Thyroid gland (tissue), 4 donors: ENCODE measurements around the gene PRKCH. TPM values are rescaled to one million over a fixed set of nuclear protein-coding genes. Genes with fewer than 3 reads are reported as not detected.

Experiments
- DNase-seq, 2 donors: peaks; one replicate each; pipeline ENCODE4 v3.0.0-alpha.2; 2019
- H3K27ac ChIP-seq, 3 donors: fragments of 200-600 bp; sonication (generic); 1 replicate in 2 of 3; 2 replicates in 1 of 3; pipeline ENCODE4 v1.5.1; 2016 to 2019; ENCODE audit warnings: mild to moderate bottlenecking in 1 of 3, moderate library complexity in 1 of 3
- H3K27me3 ChIP-seq: fragments of 200-600 bp; sonication (generic); one replicate; pipeline ENCODE4 v1.5.1; 2019
- H3K36me3 ChIP-seq, 2 donors: fragments of 200-600 bp; sonication (generic); one replicate each; pipeline ENCODE4 v1.5.1; 2016 to 2019
- H3K4me1 ChIP-seq, 2 donors: fragments of 200-600 bp; sonication (generic); one replicate each; pipeline ENCODE4 v1.5.1; 2017 to 2019
- H3K4me3 ChIP-seq, 3 donors: fragments of 200-600 bp; sonication (generic); replicated peaks in 1 of 3; 1 replicate in 2 of 3; 2 replicates in 1 of 3; pipeline ENCODE4 v1.5.1; 2016; ENCODE audit warnings: mild to moderate bottlenecking in 1 of 3
- H3K9me3 ChIP-seq: fragments of 200-600 bp; sonication (generic); one replicate; pipeline ENCODE4 v1.5.1; 2017
- CTCF ChIP-seq, 6 experiments: fragments of 200-600 bp in 3 of 6; fragments of 450-650 bp in 3 of 6; sonication (generic) in 3 of 6; IDR thresholded peaks; one replicate each; pipeline ENCODE4 v1.5.1; 2016 to 2019; ENCODE audit warnings: antibody characterized with exemption in 6 of 6, mild to moderate bottlenecking in 2 of 6, inconsistent platforms in 1 of 6, moderate library complexity in 1 of 6
- POLR2A ChIP-seq, 2 donors: fragments of 450-650 bp; IDR thresholded peaks; one replicate each; pipeline ENCODE4 v1.6.1; 2017; ENCODE audit warnings: antibody characterized with exemption in 2 of 2, mild to moderate bottlenecking in 2 of 2, moderate library complexity in 1 of 2
- WGBS, 2 donors: methylation state at CpG; one replicate each; pipeline ENCODE4 v1.1.5; 2017; 5-methylcytosine and 5-hydroxymethylcytosine counted together
- intact Hi-C: fragments of 100-400 bp; cut with DNase I; formaldehyde crosslinking; loops from one replicate; pipeline ENCODE4 v1.15.1; 2023
- total RNA-seq, 4 donors: library from RNA; depleted of rRNA; stranded (reverse); fragments of >200 nt; gene quantifications; one replicate each; pipeline ENCODE4 v1.2.3, GENCODE V29; 2016

Gene PRKCH
- total RNA-seq, 4 donors from 2014 or later: 34.0 to 68.7 (median 49.8) TPM

- DNase-seq: no peak
- H3K27me3 ChIP-seq: no peaks in the 10 kb centered on the region
- intact Hi-C loops: no loop called here
Observed at GRCh38 chr14:61557854-61558253, 236.5 kb downstream of the PRKCH start.

DNA sequence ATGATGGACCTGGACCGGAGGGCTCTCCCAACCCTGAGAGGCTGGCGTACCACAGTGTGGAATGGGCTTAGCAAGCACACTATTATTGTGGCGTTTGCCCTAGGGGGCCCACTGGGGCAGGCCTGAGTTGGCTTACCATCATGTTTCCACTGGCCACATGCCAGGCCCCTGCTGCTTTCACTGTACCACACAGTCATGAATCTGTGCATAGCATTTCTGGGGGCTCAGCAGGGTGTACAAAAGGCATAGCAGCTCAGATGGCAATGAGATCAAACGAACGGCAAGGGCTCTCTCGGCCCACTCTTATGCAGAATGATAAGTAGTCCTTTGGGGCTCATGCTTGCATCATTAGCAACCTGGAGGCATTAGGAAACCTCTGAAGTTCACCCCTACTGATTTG, 236.9 kb downstream of the PRKCH start:
- H3K4me1 ChIP-seq: peaks cover 45 to 67% of the 10 kb centered on the region in 2 donors
- no peaks in the 10 kb centered on the region for H3K9me3 ChIP-seq
- no peaks in the 10 kb centered on the region for H3K36me3 ChIP-seq
- H3K27me3 ChIP-seq: no peaks in the 10 kb centered on the region
- H3K27ac ChIP-seq: no peak overlapping the region
- intact Hi-C loops: no loop called here
- WGBS, 2 donors: 66 to 81% methylated on average over 6 of the region's 6 CpGs
- no peak overlapping the region for H3K4me3 ChIP-seq
- no peak for TF ChIP-seq POLR2A (IDR thresholded peaks at IDR 0.05)
- no peak for TF ChIP-seq CTCF (IDR thresholded peaks at IDR 0.05)
- no peak for DNase-seq

More at GRCh38 chr14:61557854-61558253, 236.5 kb downstream of the PRKCH start:
- H3K9me3 ChIP-seq: no peaks in the 10 kb centered on the region
- H3K36me3 ChIP-seq: no peaks in the 10 kb centered on the region
- H3K27ac ChIP-seq: no peak overlapping the region
- 95 to 96% methylated on average over 5 of the region's 5 CpGs for WGBS, 2 donors
- H3K4me3 ChIP-seq: no peak overlapping the region
- TF ChIP-seq CTCF (IDR thresholded peaks at IDR 0.05) (no peak), POLR2A (IDR thresholded peaks at IDR 0.05) (no peak)
- H3K4me1 ChIP-seq: peaks cover 41 to 67% of the 10 kb centered on the region in 2 donors

GRCh38 chr14:61559641-61560201, 238.3 kb downstream of the PRKCH start:
- Histone ChIP-seq H3K9me3 (no peaks in the 10 kb centered on the region), H3K27me3 (no peaks in the 10 kb centered on the region), H3K36me3 (no peaks in the 10 kb centered on the region), H3K4me3 (no peak overlapping the region), H3K27ac (peak overlapping the region; percentile 4 to 98 (median 91)), H3K4me1 (peaks cover 48 to 67% of the 10 kb centered on the region in 2 donors)
- DNase-seq: no peak
- intact Hi-C loops: no loop called here
- WGBS, 2 donors: 85 to 88% methylated on average over 14 of the region's 14 CpGs
- TF ChIP-seq POLR2A (IDR thresholded peaks at IDR 0.05) (no peak), CTCF (IDR thresholded peaks at IDR 0.05) (no peak)

- intact Hi-C loops: no loop called here
- H3K4me3 ChIP-seq: no peak overlapping the region
- no peaks in the 10 kb centered on the region for H3K36me3 ChIP-seq
- 54 to 61% methylated on average over 5 of the region's 5 CpGs for WGBS, 2 donors
- H3K27me3 ChIP-seq: no peaks in the 10 kb centered on the region
- peak overlapping the region; percentile 4 to 98 (median 91) for H3K27ac ChIP-seq
- no peak for DNase-seq
- H3K9me3 ChIP-seq: no peaks in the 10 kb centered on the region
- TF ChIP-seq CTCF (IDR thresholded peaks at IDR 0.05) (no peak), POLR2A (IDR thresholded peaks at IDR 0.05) (no peak)
- H3K4me1 ChIP-seq: peaks cover 51 to 69% of the 10 kb centered on the region in 2 donors
Observed at GRCh38 chr14:61560323-61560722, 238.9 kb downstream of the PRKCH start.

- intact Hi-C loops: no loop called here
- DNase-seq: no peak
- WGBS, 2 donors: 53 to 67% methylated on average over 3 of the region's 3 CpGs
- Histone ChIP-seq H3K27me3 (no peaks in the 10 kb centered on the region), H3K4me3 (no peak overlapping the region), H3K27ac (peak overlapping the region; percentile 86 to 98 (median 91)), H3K9me3 (no peaks in the 10 kb centered on the region), H3K36me3 (no peaks in the 10 kb centered on the region), H3K4me1 (peaks cover 54 to 69% of the 10 kb centered on the region in 2 donors)
- TF ChIP-seq CTCF (IDR thresholded peaks at IDR 0.05): peak in 1 of 6 experiments; percentile 7
- no peak for TF ChIP-seq POLR2A (IDR thresholded peaks at IDR 0.05)
Observed at GRCh38 chr14:61561104-61561503, 239.7 kb downstream of the PRKCH start.
